Uterus (tissue), 4 donors: ENCODE data around the gene JAZF1. TPM values are rescaled to one million over a fixed set of nuclear protein-coding genes. Genes with fewer than 3 reads are reported as not detected.

Experiments used
- DNase-seq, 2 donors: peaks; one replicate each; pipeline ENCODE4 v3.0.0-alpha.2; 2019 to 2020
- H3K27ac ChIP-seq, 2 donors: fragments of 200-600 bp; sonication (generic); 1 replicate in 1 of 2; 2 replicates in 1 of 2; pipeline ENCODE4 v1.5.1; 2016 to 2018
- H3K27me3 ChIP-seq, 2 donors: fragments of 200-600 bp; sonication (generic); one replicate each; pipeline ENCODE4 v1.5.1; 2018 to 2019; ENCODE audit warnings: control low read depth in 1 of 2
- H3K36me3 ChIP-seq, 2 donors: fragments of 200-600 bp; sonication (generic); one replicate each; pipeline ENCODE4 v1.5.1; 2019; ENCODE audit warnings: control low read depth in 1 of 2
- H3K4me1 ChIP-seq, 2 donors: fragments of 200-600 bp; sonication (generic); one replicate each; pipeline ENCODE4 v1.5.1; 2018 to 2019; ENCODE audit warnings: control low read depth in 1 of 2
- H3K4me3 ChIP-seq, 2 donors: fragments of 200-600 bp; sonication (generic); 1 replicate in 1 of 2; 2 replicates in 1 of 2; pipeline ENCODE4 v1.5.1; 2018 to 2019; ENCODE audit warnings: mild to moderate bottlenecking in 1 of 2
- H3K9me3 ChIP-seq, 2 donors: fragments of 200-600 bp; sonication (generic); one replicate each; pipeline ENCODE4 v1.5.1; 2019; ENCODE audit warnings: control low read depth in 1 of 2
- CTCF ChIP-seq, 4 experiments: fragments of 200-600 bp in 2 of 4; fragments of 450-650 bp in 2 of 4; sonication (generic) in 2 of 4; IDR thresholded peaks; one replicate each; pipeline ENCODE4 v1.5.1; 2016 to 2019; ENCODE audit warnings: antibody characterized with exemption in 4 of 4, mild to moderate bottlenecking in 2 of 4, moderate library complexity in 1 of 4
- POLR2A ChIP-seq, 2 donors: fragments of 450-650 bp; IDR thresholded peaks; one replicate each; pipeline ENCODE4 v1.6.1; 2016; ENCODE audit warnings: antibody characterized with exemption in 2 of 2, mild to moderate bottlenecking in 1 of 2, moderate library complexity in 1 of 2
- intact Hi-C: fragments of 100-400 bp; cut with DNase I; formaldehyde crosslinking; loops from one replicate; pipeline ENCODE4 v1.15.1; 2023; ENCODE audit warnings: low total_unique reads
- total RNA-seq, 4 donors: library from RNA; depleted of rRNA in 3 of 4; stranded (reverse); fragments of >200 nt in 3 of 4; gene quantifications; one replicate each; pipeline versions ENCODE4 v1.1.0 to v1.2.4, GENCODE V29; 2014 to 2023
- donor health status: DM: yes; HTN: yes; CAD: no.

Gene JAZF1
- total RNA-seq, 4 donors from 2014 or later, result 27.6 to 58.5 (median 34.4) TPM

- H3K4me1 ChIP-seq, result peaks cover 3 to 6% of the 10 kb centered on the region in 2 donors
- TF ChIP-seq CTCF (IDR thresholded peaks at IDR 0.05) (no peak), POLR2A (IDR thresholded peaks at IDR 0.05) (no peak)
- DNase-seq, result no peak
- peak overlapping the region; percentile 52 to 68 for H3K4me3 ChIP-seq
- H3K27ac ChIP-seq, result peak overlapping the region; percentile 85 to 87
- H3K9me3 ChIP-seq, result no peaks in the 10 kb centered on the region
- no peaks in the 10 kb centered on the region for H3K36me3 ChIP-seq
- intact Hi-C loops, result no loop called here
- no peaks in the 10 kb centered on the region for H3K27me3 ChIP-seq
Measured at GRCh38 chr7:28178599-28178998, 2.0 kb downstream of the JAZF1 start.

GRCh38 chr7:28177836-28178235, 2.8 kb downstream of the JAZF1 start:
- TF ChIP-seq CTCF (IDR thresholded peaks at IDR 0.05) (no peak), POLR2A (IDR thresholded peaks at IDR 0.05) (no peak)
- intact Hi-C loops, result no loop called here
- H3K27ac ChIP-seq, result peak overlapping the region; percentile 70 to 87
- peaks cover 3 to 6% of the 10 kb centered on the region in 2 donors for H3K4me1 ChIP-seq
- no peaks in the 10 kb centered on the region for H3K36me3 ChIP-seq
- H3K27me3 ChIP-seq, result no peaks in the 10 kb centered on the region
- no peaks in the 10 kb centered on the region for H3K9me3 ChIP-seq
- no peak for DNase-seq
- no peak overlapping the region for H3K4me3 ChIP-seq

- intact Hi-C loops, result no loop called here
- no peak for TF ChIP-seq CTCF (IDR thresholded peaks at IDR 0.05)
- H3K9me3 ChIP-seq, result no peaks in the 10 kb centered on the region
- DNase-seq, result no peak
- H3K36me3 ChIP-seq, result no peaks in the 10 kb centered on the region
- no peaks in the 10 kb centered on the region for H3K27me3 ChIP-seq
- H3K4me3 ChIP-seq, result no peak overlapping the region
- peak overlapping the region; percentile 70 to 87 for H3K27ac ChIP-seq
- H3K4me1 ChIP-seq, result peaks cover 3 to 6% of the 10 kb centered on the region in 2 donors
Measured at GRCh38 chr7:28176645-28177044, 4.0 kb downstream of the JAZF1 start.

GRCh38 chr7:28176174-28176573, 4.4 kb downstream of the JAZF1 start:
- Histone ChIP-seq H3K27me3 (no peaks in the 10 kb centered on the region), H3K4me1 (peaks cover 3 to 5% of the 10 kb centered on the region in 2 donors), H3K36me3 (no peaks in the 10 kb centered on the region), H3K4me3 (no peak overlapping the region), H3K27ac (peak overlapping the region; percentile 70 to 87), H3K9me3 (no peaks in the 10 kb centered on the region)
- peak in 1 of 2 donors; percentile 21 for DNase-seq
- intact Hi-C loops, result no loop called here
- TF ChIP-seq CTCF (IDR thresholded peaks at IDR 0.05), result no peak
- no peak for TF ChIP-seq POLR2A (IDR thresholded peaks at IDR 0.05)

GRCh38 chr7:28174901-28175661, 5.5 kb downstream of the JAZF1 start:
- no peaks in the 10 kb centered on the region for H3K9me3 ChIP-seq
- H3K27ac ChIP-seq, result peak overlapping the region; percentile 70 to 87
- H3K4me3 ChIP-seq, result no peak overlapping the region
- no peaks in the 10 kb centered on the region for H3K27me3 ChIP-seq
- no peaks in the 10 kb centered on the region for H3K4me1 ChIP-seq
- no peaks in the 10 kb centered on the region for H3K36me3 ChIP-seq
- intact Hi-C loops, result no loop called here
- DNase-seq, result no peak
- TF ChIP-seq CTCF (IDR thresholded peaks at IDR 0.05), result no peak
- no peak for TF ChIP-seq POLR2A (IDR thresholded peaks at IDR 0.05)
